Endothelial cell of umbilical vein (primary cell): ENCODE data around the gene NCK2. TPM values are rescaled to one million over a fixed set of nuclear protein-coding genes. Genes with fewer than 3 reads are reported as not detected.

Experiments used
- BruUV-seq: library from RNA; stranded (reverse); fragments of 400-500 nt; replicated peaks from 2 replicates; lab custom pipeline; 2021; lab: Mats Ljungman, UMichigan
- CTCF ChIA-PET: fragments of 300-600, 350-600 bp; sonication (Branson Sonifier 250); formaldehyde crosslinking; loops from one replicate; lab custom pipeline; 2021; ENCODE audit warnings: antibody characterized with exemption, inconsistent platforms; lab: Charles Lee
- POLR2A ChIA-PET: fragments of 300-600, 350-600 bp; sonication (Branson Sonifier 250); formaldehyde crosslinking; loops from one replicate; lab custom pipeline; 2021; ENCODE audit warnings: antibody characterized with exemption, inconsistent platforms; lab: Charles Lee
- DNase-seq: peaks from one replicate; pipeline ENCODE4 v3.0.0-alpha.2; 2011; ENCODE audit warnings: low read depth, low spot score
- FAIRE-seq: peaks from 2 replicates; lab custom pipeline; 2011; peaks lifted over from hg19 to GRCh38; lab: Jason Lieb, UNC
- H2AFZ ChIP-seq: 2 replicates; pipeline ENCODE4 v1.6.0; 2012; ENCODE audit warnings: low read depth, low read length, control low read depth, inconsistent platforms
- H3K27ac ChIP-seq: 2 replicates; pipeline ENCODE4 v1.5.1; 2011; ENCODE audit warnings: low read depth, mild to moderate bottlenecking, control low read depth, low read length, moderate library complexity; ENCODE audit not compliant: insufficient read depth
- H3K27me3 ChIP-seq, 2 experiments: 2 replicates each; pipeline versions ENCODE4 v1.6.0 to v1.6.1; 2011; ENCODE audit warnings: low read length in 2 of 2, mixed read lengths in 1 of 2; ENCODE audit not compliant: control insufficient read depth in 2 of 2, insufficient read depth in 2 of 2
- H3K36me3 ChIP-seq, 2 experiments: 2 replicates in 1 of 2; 3 replicates in 1 of 2; pipeline ENCODE4 v1.5.1; 2011; ENCODE audit warnings: low read length in 2 of 2, mild to moderate bottlenecking in 1 of 2, moderate library complexity in 1 of 2; ENCODE audit not compliant: control insufficient read depth in 2 of 2, insufficient read depth in 2 of 2; ENCODE audit errors: extremely low read depth in 1 of 2
- H3K4me1 ChIP-seq: 3 replicates; pipeline ENCODE4 v1.5.1; 2011; ENCODE audit warnings: mild to moderate bottlenecking, low read length; ENCODE audit not compliant: control insufficient read depth, insufficient read depth; ENCODE audit errors: extremely low read depth
- H3K4me2 ChIP-seq: 2 replicates; pipeline ENCODE4 v1.6.1; 2011; ENCODE audit warnings: low read length, control low read depth, mixed read lengths; ENCODE audit not compliant: insufficient read depth
- H3K4me3 ChIP-seq, 3 experiments: fragments of 200-600 bp in 1 of 3; sonication (generic), shearing (Covaris generic) in 1 of 3; replicated peaks in 1 of 3; 2 replicates each; pipeline ENCODE4 v1.5.1; 2011 to 2016; ENCODE audit warnings: control low read depth in 3 of 3, low read length in 3 of 3, mild to moderate bottlenecking in 2 of 3, inconsistent platforms in 1 of 3, low read depth in 1 of 3, moderate library complexity in 1 of 3; ENCODE audit not compliant: insufficient read depth in 1 of 3
- H3K79me2 ChIP-seq: 2 replicates; pipeline ENCODE4 v1.6.0; 2012; ENCODE audit warnings: low read length, inconsistent platforms; ENCODE audit not compliant: control insufficient read depth, insufficient read depth
- H3K9ac ChIP-seq: replicated peaks from 2 replicates; pipeline ENCODE3; 2011; ENCODE audit warnings: low read length, control low read depth; ENCODE audit not compliant: insufficient read depth; ENCODE audit errors: extremely low read depth
- H3K9me1 ChIP-seq: replicated peaks from 3 replicates; pipeline ENCODE4 v1.6.0; 2011; ENCODE audit warnings: mild to moderate bottlenecking, low read length; ENCODE audit not compliant: control insufficient read depth, insufficient read depth; ENCODE audit errors: extremely low read depth
- H3K9me3 ChIP-seq: replicated peaks from 2 replicates; pipeline ENCODE4 v1.5.1; 2012; ENCODE audit warnings: low read length, inconsistent platforms; ENCODE audit not compliant: control insufficient read depth, insufficient read depth
- H4K20me1 ChIP-seq: replicated peaks from 2 replicates; pipeline ENCODE3; 2011; ENCODE audit warnings: mild to moderate bottlenecking, low read length; ENCODE audit not compliant: control insufficient read depth, insufficient read depth; ENCODE audit errors: extremely low read depth
- CTCF ChIP-seq, 2 donors: IDR thresholded peaks; 1 replicate in 1 of 2; 2 replicates in 1 of 2; pipeline ENCODE4 v1.5.1; 2011; ENCODE audit warnings: low read length in 2 of 2, mild to moderate bottlenecking in 2 of 2, moderate library complexity in 2 of 2, control low read depth in 1 of 2, inconsistent platforms in 1 of 2, low read depth in 1 of 2; ENCODE audit not compliant: insufficient read depth in 1 of 2; ENCODE audit errors: extremely low read depth in 1 of 2
- EZH2 ChIP-seq: IDR thresholded peaks from 2 replicates; pipeline ENCODE4 v1.6.1; 2012; ENCODE audit warnings: borderline replicate concordance, low read depth, mild to moderate bottlenecking, moderate library complexity, low read length, inconsistent platforms; ENCODE audit not compliant: severe bottlenecking
- FOS ChIP-seq: IDR thresholded peaks from 2 replicates; pipeline ENCODE4 v1.6.1; 2011; ENCODE audit warnings: mild to moderate bottlenecking, low read length, moderate library complexity, borderline replicate concordance; ENCODE audit not compliant: insufficient read depth
- GATA2 ChIP-seq: IDR thresholded peaks from 2 replicates; pipeline ENCODE4 v1.7.0; 2011; ENCODE audit warnings: low read depth, mild to moderate bottlenecking, moderate library complexity, mixed read lengths, low read length; ENCODE audit not compliant: insufficient read length, insufficient read depth
- JUN ChIP-seq: IDR thresholded peaks from 2 replicates; pipeline ENCODE4 v1.6.1; 2011; ENCODE audit warnings: borderline replicate concordance, low read depth; ENCODE audit not compliant: insufficient read length, insufficient read depth
- MAX ChIP-seq: IDR thresholded peaks from 2 replicates; pipeline ENCODE4 v1.6.1; 2011; ENCODE audit not compliant: insufficient read depth, insufficient read length
- MYC ChIP-seq: IDR thresholded peaks from one replicate; pipeline ENCODE4 v1.6.1; 2011; ENCODE audit warnings: mild to moderate bottlenecking, low read depth, low read length
- POLR2A ChIP-seq: IDR thresholded peaks from 2 replicates; pipeline ENCODE4 v1.6.1; 2012; ENCODE audit warnings: low read depth, mild to moderate bottlenecking, control low read depth, low read length
- POLR2AphosphoS5 ChIP-seq: IDR thresholded peaks from 2 replicates; pipeline ENCODE4 v1.6.1; 2012; ENCODE audit warnings: low read depth, mild to moderate bottlenecking, control low read depth, low read length, moderate library complexity; ENCODE audit not compliant: insufficient read depth
- dilution Hi-C: fragments of 300-500 bp; cut with MboI; formaldehyde crosslinking; loops from one replicate; pipeline ENCODE4 v1.15.0; 2019; ENCODE audit warnings: low sequenced_read_pairs; ENCODE audit not compliant: extremely low pct_ligation_motif_present
- intact Hi-C: fragments of 100-400 bp; cut with micrococcal nuclease; formaldehyde crosslinking; loops from one replicate; pipeline ENCODE4 v1.10.0; 2022
- polyA plus RNA-seq, 4 experiments: library from polyadenylated mRNA; depleted of rRNA in 3 of 4; stranded (reverse) in 3 of 4; unstranded in 1 of 4; fragments of >200 nt; gene quantifications; 2 replicates each; pipeline versions ENCODE4 v1.2.1 to v1.2.3, GENCODE V29; 2011 to 2012; ENCODE audit warnings: missing spikeins in 1 of 4
- total RNA-seq: library from RNA; stranded (reverse); gene quantifications from 2 replicates; pipeline ENCODE4 v1.2.3, GENCODE V29; 2021

NCK2 gene
- total and polyA plus RNA-seq, 2 donors (not counting 3 experiments of a cell fraction or from before 2014, with no cell fraction given): 23.8 to 39.1 TPM

- H3K27ac ChIP-seq: no peak overlapping the region
- H3K4me3 ChIP-seq: no peak overlapping the region
- H3K9ac ChIP-seq: no peak overlapping the region
- no peak overlapping the region for H2AFZ ChIP-seq
- H3K4me2 ChIP-seq: no peak overlapping the region
- H3K79me2 ChIP-seq: no peaks in the 10 kb centered on the region
- ChIA-PET CTCF (no interaction called here), POLR2A (no interaction called here)
- H3K9me3 ChIP-seq: no peaks in the 10 kb centered on the region
- TF ChIP-seq EZH2: no peak
- no peaks in the 10 kb centered on the region for H3K36me3 ChIP-seq
- dilution Hi-C loops (no loop called here), intact Hi-C loops (no loop called here)
- peaks cover 3% of the 10 kb centered on the region for H3K4me1 ChIP-seq
- H4K20me1 ChIP-seq: no peaks in the 10 kb centered on the region
- DNase-seq: no peak
- no TSS peak for BruUV-seq
- H3K9me1 ChIP-seq: no peaks in the 10 kb centered on the region
- FAIRE-seq: no peak
- H3K27me3 ChIP-seq: no peaks in the 10 kb centered on the region
Observed at GRCh38 chr2:105925390-105925789, 180.7 kb downstream of the NCK2 start.

- no peak for FAIRE-seq
- H3K27ac ChIP-seq: no peak overlapping the region
- no peak for DNase-seq
- dilution Hi-C loops (no loop called here), intact Hi-C loops (no loop called here)
- TF ChIP-seq EZH2 (no peak), MAX (no peak), FOS (no peak), MYC (no peak), POLR2AphosphoS5 (no peak), GATA2 (no peak), POLR2A (no peak), JUN (no peak), CTCF (IDR thresholded peaks at IDR 0.05; ENCODE audit: extremely low read depth in 1 of 2, insufficient read depth in 1 of 2, low read depth in 1 of 2, low read length in 2 of 2) (no peak)
- ChIA-PET POLR2A (no interaction called here), CTCF (no interaction called here)
- H3K9me3 ChIP-seq: no peaks in the 10 kb centered on the region
- H4K20me1 ChIP-seq: no peaks in the 10 kb centered on the region
- no peak overlapping the region for H2AFZ ChIP-seq
- H3K9me1 ChIP-seq: no peaks in the 10 kb centered on the region
- H3K4me2 ChIP-seq: no peak overlapping the region
- no peak overlapping the region for H3K9ac ChIP-seq
- H3K79me2 ChIP-seq: no peaks in the 10 kb centered on the region
- peaks cover 3% of the 10 kb centered on the region for H3K4me1 ChIP-seq
- H3K27me3 ChIP-seq: no peaks in the 10 kb centered on the region
- no TSS peak for BruUV-seq
- H3K4me3 ChIP-seq: no peak overlapping the region
- H3K36me3 ChIP-seq: no peaks in the 10 kb centered on the region
Observed at GRCh38 chr2:105926960-105927678, 182.4 kb downstream of the NCK2 start.
